Prostate gland (tissue), 2 donors: Measurements from ENCODE around the gene CCL14.

ENCODE experiments used
- CTCF ChIP-seq, 4 experiments: fragments of 200-600 bp in 2 of 4; fragments of 450-650 bp in 2 of 4; sonication (generic) in 2 of 4; IDR thresholded peaks; 1 replicate in 3 of 4; 2 replicates in 1 of 4; pipeline ENCODE4 v1.5.1; 2016 to 2019; ENCODE audit warnings: antibody characterized with exemption in 4 of 4, mild to moderate bottlenecking in 2 of 4, moderate library complexity in 2 of 4
- POLR2A ChIP-seq: fragments of 450-650 bp; IDR thresholded peaks from one replicate; pipeline ENCODE4 v1.6.1; 2016; ENCODE audit warnings: antibody characterized with exemption, mild to moderate bottlenecking

DNA sequence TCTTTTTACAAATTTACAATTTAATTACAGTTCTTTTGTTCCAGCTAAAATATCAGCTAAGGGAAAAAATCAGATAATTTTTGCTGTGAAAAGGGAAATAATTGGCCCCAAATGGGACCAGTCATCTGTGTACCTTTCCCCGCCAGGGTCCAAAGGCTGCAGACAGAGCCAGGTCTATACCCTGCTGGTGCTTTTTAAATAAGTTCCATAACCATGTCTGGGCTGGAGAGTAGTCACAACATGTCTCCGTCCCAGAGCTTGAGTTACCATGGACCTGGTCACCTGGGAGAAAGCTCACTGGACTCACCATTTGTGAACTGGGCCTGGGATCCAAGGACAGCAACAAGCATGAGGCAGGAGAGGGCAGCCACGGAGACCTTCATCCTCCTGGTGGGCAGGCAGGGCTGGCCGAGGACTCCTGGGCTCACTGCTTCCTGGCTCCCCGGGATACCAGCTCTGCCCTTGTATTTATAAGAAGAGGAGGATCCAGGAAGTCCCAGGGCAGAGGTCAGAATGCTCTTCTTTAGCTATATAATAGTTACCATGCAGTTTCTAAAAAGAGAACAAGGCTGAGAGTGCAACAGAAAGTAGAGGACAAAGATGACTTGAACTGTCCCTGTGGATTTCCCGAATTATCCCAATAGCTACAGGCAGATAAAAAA, 14.7 kb upstream of the CCL14 start, which contains the start of gene CCL15:
- TF ChIP-seq CTCF (IDR thresholded peaks at IDR 0.05) (no peak), POLR2A (no peak)
